ENCODE results near the gene CIT.

Gene CIT

DNA sequence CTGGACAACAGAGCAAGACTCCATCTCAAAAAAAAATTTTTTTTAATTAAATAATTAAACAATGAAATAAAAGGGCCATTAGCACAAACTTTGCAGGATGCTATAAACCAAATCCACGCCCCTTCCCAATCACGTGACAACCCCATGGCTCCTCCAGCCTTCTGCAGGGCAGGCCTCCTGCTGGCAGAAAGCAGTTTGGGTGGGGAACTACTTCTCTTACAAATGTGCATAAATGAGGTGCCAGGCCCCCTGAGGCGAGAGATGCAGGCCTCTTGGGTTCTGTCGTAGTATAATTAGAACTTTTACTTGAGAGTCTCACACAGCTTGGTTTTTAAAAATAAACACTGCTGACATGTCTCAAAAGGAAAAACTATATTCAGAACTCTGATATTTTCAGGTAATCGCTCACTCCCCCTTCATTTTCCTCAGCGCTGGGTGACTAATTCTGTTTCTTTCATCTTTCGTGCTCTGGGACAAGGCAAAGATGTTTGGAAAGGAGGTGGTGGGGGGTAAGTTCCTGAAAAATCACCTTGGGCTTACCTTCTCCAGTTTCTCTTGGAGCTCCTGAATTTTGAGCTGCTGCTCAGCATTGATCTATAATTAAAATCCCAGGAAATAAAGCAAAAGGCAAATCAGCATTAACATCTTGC is 101.7 kb downstream of the CIT start:
- no peak for DNase-seq (ENCODE audit: low read depth)
- TF ChIP-seq, protein P1, sequence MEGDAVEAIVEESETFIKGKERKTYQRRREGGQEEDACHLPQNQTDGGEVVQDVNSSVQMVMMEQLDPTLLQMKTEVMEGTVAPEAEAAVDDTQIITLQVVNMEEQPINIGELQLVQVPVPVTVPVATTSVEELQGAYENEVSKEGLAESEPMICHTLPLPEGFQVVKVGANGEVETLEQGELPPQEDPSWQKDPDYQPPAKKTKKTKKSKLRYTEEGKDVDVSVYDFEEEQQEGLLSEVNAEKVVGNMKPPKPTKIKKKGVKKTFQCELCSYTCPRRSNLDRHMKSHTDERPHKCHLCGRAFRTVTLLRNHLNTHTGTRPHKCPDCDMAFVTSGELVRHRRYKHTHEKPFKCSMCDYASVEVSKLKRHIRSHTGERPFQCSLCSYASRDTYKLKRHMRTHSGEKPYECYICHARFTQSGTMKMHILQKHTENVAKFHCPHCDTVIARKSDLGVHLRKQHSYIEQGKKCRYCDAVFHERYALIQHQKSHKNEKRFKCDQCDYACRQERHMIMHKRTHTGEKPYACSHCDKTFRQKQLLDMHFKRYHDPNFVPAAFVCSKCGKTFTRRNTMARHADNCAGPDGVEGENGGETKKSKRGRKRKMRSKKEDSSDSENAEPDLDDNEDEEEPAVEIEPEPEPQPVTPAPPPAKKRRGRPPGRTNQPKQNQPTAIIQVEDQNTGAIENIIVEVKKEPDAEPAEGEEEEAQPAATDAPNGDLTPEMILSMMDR (conservative IDR thresholded peaks at IDR 0.05; ENCODE audit: low read depth, low read length) = peak; percentile 9
- H3K4me3 ChIP-seq (ENCODE audit: low read length) = no peak overlapping the region

DNA sequence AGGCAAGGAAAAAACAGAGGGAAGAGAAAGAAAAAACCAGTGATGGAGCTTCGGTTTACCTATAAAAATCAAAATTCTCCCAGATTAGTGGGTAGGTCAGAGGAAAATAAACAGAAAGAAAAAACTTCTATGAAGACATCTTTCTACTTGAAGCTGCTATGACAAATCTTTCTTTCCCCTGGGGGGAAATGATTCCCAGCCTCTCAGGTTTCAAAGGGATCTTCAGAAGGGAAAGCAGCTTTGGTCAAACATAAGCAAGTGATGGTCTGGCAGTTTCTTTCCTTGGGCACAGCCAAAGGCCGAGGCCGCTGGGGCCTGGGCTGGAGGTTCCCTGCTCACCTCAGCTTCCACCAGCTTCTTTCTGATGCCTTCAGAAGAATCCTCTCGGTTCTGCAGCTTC is 104.7 kb downstream of the CIT start:
- DNase-seq (ENCODE audit: low read depth) = no peak
- no peak overlapping the region for H3K4me3 ChIP-seq (ENCODE audit: low read length)
- TF ChIP-seq, protein P1 (conservative IDR thresholded peaks at IDR 0.05; ENCODE audit: low read depth, low read length) = no peak

DNA sequence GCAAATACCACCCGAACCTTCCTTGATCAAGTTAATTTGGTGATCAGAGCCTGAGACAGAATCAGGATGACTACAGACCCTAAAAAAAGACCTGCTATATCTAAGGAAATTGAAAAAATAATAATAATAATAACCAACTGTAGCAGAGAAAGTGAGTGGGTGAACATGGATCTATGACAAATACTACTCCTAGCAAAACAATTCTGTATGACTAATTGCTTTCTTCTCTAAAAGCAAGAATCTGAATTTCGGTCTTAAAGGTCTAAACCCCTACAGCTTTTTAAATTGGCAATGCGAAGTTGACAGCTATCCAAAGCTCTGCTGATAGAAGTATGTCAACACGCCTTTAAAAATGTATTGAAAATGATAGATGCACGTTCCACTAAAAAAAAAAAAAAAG is 107.0 kb downstream of the CIT start:
- no peak for DNase-seq (ENCODE audit: low read depth)
- no peak overlapping the region for H3K4me3 ChIP-seq (ENCODE audit: low read length)
- TF ChIP-seq, protein P1 (conservative IDR thresholded peaks at IDR 0.05; ENCODE audit: low read depth, low read length) = no peak

DNA sequence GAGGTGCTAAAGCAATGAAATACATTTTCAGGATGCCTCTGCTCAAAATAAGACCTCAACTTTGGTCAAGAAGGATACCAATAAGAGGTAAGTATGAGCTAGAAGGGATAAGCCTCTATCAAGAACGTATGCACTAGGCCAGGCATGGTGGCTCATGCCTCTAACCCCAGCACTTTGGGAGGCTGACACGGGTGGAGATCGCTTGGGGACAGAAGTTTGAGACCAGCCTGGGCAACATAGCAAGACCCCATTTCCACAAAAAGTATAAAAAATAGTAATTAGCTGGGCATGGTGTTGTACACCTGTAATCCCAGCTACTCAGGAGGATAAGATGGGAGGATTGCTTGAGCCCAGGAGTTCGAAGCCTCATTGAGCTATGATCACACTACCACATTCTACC is 114.5 kb downstream of the CIT start:
- DNase-seq (ENCODE audit: low read depth) = no peak

DNA sequence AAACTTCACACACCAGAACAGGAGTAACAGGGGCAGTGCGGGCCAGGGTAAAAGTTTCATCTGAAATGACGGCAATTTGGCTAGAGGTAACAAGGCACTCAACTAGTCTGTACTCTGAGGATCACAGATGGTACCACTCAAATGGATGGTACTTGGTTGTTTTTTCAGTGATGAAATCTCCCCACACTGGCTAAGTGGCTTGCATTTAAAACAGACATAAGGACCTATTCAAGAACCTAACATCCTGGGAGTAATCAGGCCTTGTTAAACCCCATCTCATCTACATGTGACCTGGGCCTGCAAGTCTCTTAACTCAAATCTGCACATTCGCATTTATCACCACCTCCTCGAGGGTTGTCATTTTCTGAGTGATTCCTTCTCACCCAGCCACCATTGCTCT is 118.4 kb downstream of the CIT start:
- no peak for DNase-seq (ENCODE audit: low read depth)
- H3K4me3 ChIP-seq (ENCODE audit: low read length) = no peak overlapping the region
- TF ChIP-seq, protein P1 (conservative IDR thresholded peaks at IDR 0.05; ENCODE audit: low read depth, low read length) = no peak

More for the DNA sequence above, 114.5 kb downstream of the CIT start:
- TF ChIP-seq, protein P1 (conservative IDR thresholded peaks at IDR 0.05; ENCODE audit: low read depth, low read length) = no peak
- no peak overlapping the region for H3K4me3 ChIP-seq (ENCODE audit: low read length)

DNA sequence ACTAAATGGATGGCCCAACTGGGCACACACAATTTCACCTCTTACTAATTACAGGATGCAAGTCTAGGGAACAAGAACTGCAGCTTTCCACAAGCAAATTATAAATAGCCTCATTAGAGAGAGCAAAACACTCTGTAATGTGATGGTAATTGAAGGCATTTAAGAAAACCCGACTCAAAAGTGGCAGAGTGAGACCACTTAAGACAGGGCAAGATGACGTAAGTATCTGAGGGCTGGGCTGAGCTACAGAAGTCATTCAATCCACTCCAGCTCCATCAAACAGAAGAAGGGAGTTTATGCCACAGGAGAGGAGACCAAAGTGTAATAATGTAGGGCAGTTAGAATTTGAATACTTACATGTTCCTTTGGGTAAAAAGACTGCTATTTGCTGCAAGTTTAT is 118.9 kb downstream of the CIT start:
- DNase-seq (ENCODE audit: low read depth) = no peak
- TF ChIP-seq, protein P1 (conservative IDR thresholded peaks at IDR 0.05; ENCODE audit: low read depth, low read length) = no peak
- no peak overlapping the region for H3K4me3 ChIP-seq (ENCODE audit: low read length)

DNA sequence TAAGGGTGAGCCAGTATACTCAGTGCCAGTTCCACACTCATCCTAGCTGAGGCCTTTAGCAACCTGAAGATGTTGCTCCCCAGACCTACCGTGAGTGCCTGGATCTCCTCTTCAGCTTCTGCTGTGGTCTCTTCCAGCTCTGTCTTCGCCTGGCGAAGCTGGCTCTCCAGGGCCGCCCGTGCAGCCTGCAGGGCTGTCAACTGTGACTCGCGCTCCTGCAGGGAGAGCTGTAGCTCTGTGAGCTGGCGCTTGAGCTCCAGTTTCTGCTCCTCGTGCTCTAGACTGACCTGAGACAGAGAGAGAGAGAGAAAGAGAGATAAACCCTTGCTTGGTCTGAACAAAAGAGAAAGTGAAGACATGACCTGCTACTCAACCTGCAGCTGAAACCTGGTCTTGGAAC is 125.2 kb downstream of the CIT start:
- no peak for DNase-seq (ENCODE audit: low read depth)
- H3K4me3 ChIP-seq (ENCODE audit: low read length) = no peak overlapping the region
- TF ChIP-seq, protein P1 (conservative IDR thresholded peaks at IDR 0.05; ENCODE audit: low read depth, low read length) = no peak
